Heart right ventricle (tissue), 16 donors: ENCODE results near the gene PTPRM. TPM values are rescaled to one million over a fixed set of nuclear protein-coding genes. Genes with fewer than 3 reads are reported as not detected.

Experiments
- ATAC-seq, 8 donors: fragments of 200-7000 bp; cut with Tn5 transposase; one replicate each; pipeline ENCODE4 v1.9.1; 2020; ENCODE audit warnings: mild to moderate bottlenecking in 8 of 8, moderate library complexity in 8 of 8, moderate number of reproducible peaks in 1 of 8
- DNase-seq, 2 donors: peaks; one replicate each; pipeline ENCODE4 v3.0.0-alpha.2; 2020
- H3K27ac ChIP-seq, 10 donors: fragments of 200-600 bp; sonication (generic) in 2 of 10; one replicate each; pipeline versions ENCODE4 v1.5.0 to v1.8.0; 2020 to 2022; ENCODE audit warnings: mild to moderate bottlenecking in 3 of 10
- H3K27me3 ChIP-seq, 7 donors: fragments of 200-600 bp; one replicate each; pipeline ENCODE4 v1.8.0; 2021 to 2022; ENCODE audit warnings: mild to moderate bottlenecking in 2 of 7
- H3K36me3 ChIP-seq, 9 donors: fragments of 200-600 bp; sonication (generic) in 1 of 9; one replicate each; pipeline versions ENCODE4 v1.5.0 to v1.8.0; 2020 to 2022; ENCODE audit warnings: mild to moderate bottlenecking in 2 of 9
- H3K4me1 ChIP-seq, 9 donors: fragments of 200-600 bp; sonication (generic) in 1 of 9; one replicate each; pipeline versions ENCODE4 v1.5.0 to v1.8.0; 2020 to 2022; ENCODE audit warnings: mild to moderate bottlenecking in 4 of 9
- H3K4me3 ChIP-seq, 10 donors: fragments of 200-600 bp; sonication (generic) in 2 of 10; one replicate each; pipeline versions ENCODE4 v1.5.0 to v1.8.0; 2020 to 2022; ENCODE audit warnings: mild to moderate bottlenecking in 7 of 10, moderate library complexity in 2 of 10
- H3K9me3 ChIP-seq, 11 donors: fragments of 200-600 bp in 10 of 11; sonication (generic) in 2 of 11; one replicate each; pipeline versions ENCODE4 v1.5.0 to v1.8.0; 2013 to 2022; ENCODE audit warnings: mild to moderate bottlenecking in 2 of 11, control low read depth in 1 of 11, moderate library complexity in 1 of 11
- CTCF ChIP-seq, 9 donors: fragments of 200-600 bp; sonication (generic) in 2 of 9; IDR thresholded peaks; one replicate each; pipeline versions ENCODE4 v1.5.0 to v1.8.0; 2021 to 2022; ENCODE audit warnings: antibody characterized with exemption in 9 of 9, mild to moderate bottlenecking in 5 of 9, moderate library complexity in 1 of 9
- WGBS, 2 donors: extraction: QIAGEN DNeasy Blood & Tissue Kit; methylation state at CpG; one replicate each; pipeline ENCODE4 v1.1.7; 2013; ENCODE audit warnings: inconsistent platforms in 1 of 2; 5-methylcytosine and 5-hydroxymethylcytosine counted together
- intact Hi-C, 10 donors: fragments of 100-400 bp; cut with DNase I; formaldehyde crosslinking; loops; one replicate each; pipeline versions ENCODE4 v1.11.1 to v1.14.2; 2022
- polyA plus RNA-seq, 2 donors: library from polyadenylated mRNA; stranded (reverse); fragments of 200-250 nt; gene quantifications; one replicate each; pipeline ENCODE4 v1.2.3, GENCODE V29; 2013
- total RNA-seq, 10 donors: library from RNA; stranded (reverse); fragmentation: NEBNext Ultra II Directional in 3 of 10; extraction: Animal tissue kit (Norgen Biotek cat#: 25700) in 3 of 10; gene quantifications; one replicate each; pipeline versions ENCODE4 v1.2.1 to v1.2.4, GENCODE V29; 2021 to 2023
- donor health status: Arrhythmogenic right ventricular cardiomyopathy.
- donor health status: ischemic (EF 13 %, LVEDD 7.1; RV severe dilation, severe dysfunction).
- donor health status: healthy with polysubstance abuse.
- donor health status: DM: no; HTN: yes; CAD: no.
- donor health status: DM: no; HTN: no; CAD: no.
- donor health status: ischemic (EF 25% LVEDD 6.9; RV normal size, moderate dysfunction).
- donor health status: ischemic (EF 25% LVEDD 5.7; RV mildly dilated, moderate dysfunction).
- donor health status: healthy.
- donor health status: DM: yes; HTN: yes; CAD: no.
- donor health status: Ischemic cardiomyopathy.
- donor health status: ischemic (EF 35%, LVEDD 5.7; RV mildly dilated, moderate dysfunction).
- donor health status: nonischemic (EF 11% LVEDD 7.7; RV severe dilation, severe dysfunction).
- donor health status: DM: yes; HTN: yes; CAD: no.
- donor health status: PGD.
- donor health status: ischemic (EF 29% LVEDD 5.4; RV normal size, mild dysfunction).
- donor health status: nonischemic (EF 23%, LVEDD 6.1; RV moderate dilation, normal function).

The PTPRM gene
- total and polyA plus RNA-seq, 12 donors: 81.7 to 170 (median 132) TPM

DNA sequence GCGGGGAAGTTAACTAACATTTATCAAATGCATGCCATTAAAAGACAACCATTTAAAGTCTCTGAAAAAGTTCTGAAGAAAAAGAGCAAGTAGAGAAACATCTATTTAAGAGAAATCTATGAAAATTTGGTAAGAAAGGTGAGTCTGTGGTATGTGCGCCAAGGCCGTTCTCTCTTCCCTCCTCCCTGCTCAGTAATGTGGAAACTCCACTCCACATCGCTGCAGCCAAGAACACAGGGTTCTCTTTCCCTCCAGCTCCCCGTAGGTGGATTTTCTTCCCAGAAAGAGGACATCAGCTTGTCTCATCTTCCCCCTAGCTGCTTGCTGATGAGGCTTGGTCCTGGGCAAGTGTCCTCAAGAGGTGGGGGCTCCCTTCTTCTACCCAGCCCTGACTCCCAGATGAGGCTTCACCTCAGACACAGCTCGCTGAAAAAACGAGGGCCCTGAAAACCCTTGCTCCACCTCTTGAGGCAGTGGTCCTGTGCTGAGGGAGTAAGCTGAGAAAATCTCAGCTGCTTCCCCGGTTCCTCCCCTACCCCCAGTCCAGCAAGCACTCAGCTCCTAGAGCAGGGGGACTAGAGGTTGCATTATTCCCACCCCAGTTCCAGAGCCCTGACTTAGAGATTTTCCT is 45.8 kb upstream of the PTPRM start:
- 88 to 91% methylated on average over 8 of the region's 8 CpGs for WGBS, 2 donors
- no peaks in the 10 kb centered on the region for H3K9me3 ChIP-seq
- H3K27ac ChIP-seq: no peak overlapping the region
- no peak overlapping the region for H3K4me3 ChIP-seq
- intact Hi-C loops: no loop called here
- TF ChIP-seq CTCF (IDR thresholded peaks at IDR 0.05): no peak
- H3K36me3 ChIP-seq: no peaks in the 10 kb centered on the region
- no peaks in the 10 kb centered on the region for H3K27me3 ChIP-seq
- peaks cover 0 to 20% (median 9%) of the 10 kb centered on the region in 9 donors for H3K4me1 ChIP-seq
- ATAC-seq: no peak
- DNase-seq: no peak

DNA sequence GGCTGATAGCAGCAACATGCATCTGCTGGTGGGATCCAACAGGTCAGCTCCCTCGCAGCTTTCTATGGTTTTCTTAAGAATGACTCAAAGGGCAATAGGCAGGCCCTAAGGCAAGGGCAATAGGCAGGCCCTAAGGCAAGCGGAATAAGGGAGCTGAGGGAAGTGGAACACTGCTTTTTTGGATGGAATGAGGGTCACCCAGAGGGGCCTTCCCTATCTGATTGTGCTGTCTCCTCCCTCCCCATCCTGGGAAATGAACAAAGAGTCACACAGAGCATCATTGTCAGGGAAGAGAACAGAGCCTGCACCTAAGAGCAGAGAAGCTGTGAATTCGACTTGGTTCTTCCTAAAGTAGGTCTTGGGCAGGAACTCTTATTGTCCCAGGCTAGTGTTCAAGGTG is 43.3 kb upstream of the PTPRM start:
- WGBS, 2 donors: 95 to 97% methylated on average over 3 of the region's 3 CpGs
- Histone ChIP-seq H3K27me3 (no peaks in the 10 kb centered on the region), H3K36me3 (no peaks in the 10 kb centered on the region), H3K4me1 (peaks cover 0 to 17% (median 9%) of the 10 kb centered on the region in 9 donors), H3K4me3 (no peak overlapping the region), H3K9me3 (no peaks in the 10 kb centered on the region), H3K27ac (peak overlapping the region in 1 of 10 donors; percentile 49)
- no peak for TF ChIP-seq CTCF (IDR thresholded peaks at IDR 0.05)
- DNase-seq (no peak), ATAC-seq (no peak)
- intact Hi-C loops: no loop called here

DNA sequence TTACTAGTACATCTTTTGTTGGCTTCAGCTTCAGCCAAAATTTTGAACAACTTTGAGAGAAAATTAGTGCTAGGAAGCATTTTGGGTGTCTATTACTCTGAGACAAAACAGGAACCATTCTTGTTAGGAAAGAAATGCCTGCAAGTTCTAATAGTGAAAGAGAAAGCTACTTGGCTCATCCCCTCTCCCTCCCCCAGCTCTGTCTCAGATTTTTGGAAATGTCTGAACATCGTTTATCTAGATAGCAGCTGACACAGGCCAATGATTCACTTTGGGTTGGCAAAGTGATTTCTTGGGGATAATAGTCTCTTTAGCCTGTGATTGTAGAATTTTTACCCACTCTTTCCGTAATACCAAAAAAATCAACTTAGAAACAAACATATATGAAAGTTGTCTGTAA is 42.3 kb upstream of the PTPRM start:
- H3K36me3 ChIP-seq: no peaks in the 10 kb centered on the region
- 60 to 67% methylated on average over 2 of the region's 2 CpGs for WGBS, 2 donors
- peak overlapping the region in 7 of 10 donors; percentile 5 to 66 (median 49) for H3K27ac ChIP-seq
- intact Hi-C loops: no loop called here
- no peak overlapping the region for H3K4me3 ChIP-seq
- no peaks in the 10 kb centered on the region for H3K27me3 ChIP-seq
- DNase-seq (no peak), ATAC-seq (peak in 3 of 8 donors; percentile 58 to 65 (median 59))
- TF ChIP-seq CTCF (IDR thresholded peaks at IDR 0.05): no peak
- peaks cover 0 to 1% (median 0%) of the 10 kb centered on the region in 11 donors for H3K9me3 ChIP-seq
- H3K4me1 ChIP-seq: peaks cover 0 to 17% (median 9%) of the 10 kb centered on the region in 9 donors

- 77 to 79% methylated on average over 4 of the region's 4 CpGs for WGBS, 2 donors
- intact Hi-C loops: loop anchor here in 1 of 10 donors (10.0 kb wide), 1 partner anchor 58 kb away; no protein-coding TSS in a partner anchor
- DNase-seq: no peak
Observed at GRCh38 chr18:7532942-7533341, 34.2 kb upstream of the PTPRM start.

More at GRCh38 chr18:7532942-7533341, 34.2 kb upstream of the PTPRM start:
- peaks cover 0 to 5% (median 0%) of the 10 kb centered on the region in 9 donors for H3K4me1 ChIP-seq
- no peak for ATAC-seq
- peaks cover 0 to 28% (median 0%) of the 10 kb centered on the region in 11 donors for H3K9me3 ChIP-seq
- no peak for TF ChIP-seq CTCF (IDR thresholded peaks at IDR 0.05)
- no peak overlapping the region for H3K27ac ChIP-seq
- H3K36me3 ChIP-seq: no peaks in the 10 kb centered on the region
- H3K4me3 ChIP-seq: no peak overlapping the region
- no peaks in the 10 kb centered on the region for H3K27me3 ChIP-seq
